GM21737 (cell line): ENCODE measurements around the gene FNDC8.
"Not testable (repeated sequence)": the region's sequence is repeated elsewhere in the genome, so short reads cannot be mapped to it uniquely, and the experiment has no call there.

Experiments
- ATAC-seq: cut with Tn5 transposase; IDR thresholded peaks from one replicate; pipeline ENCODE4 v1.9.1; 2021; ENCODE audit warnings: mild to moderate bottlenecking, moderate library complexity; ENCODE audit not compliant: unreplicated experiment

FNDC8 gene

DNA sequence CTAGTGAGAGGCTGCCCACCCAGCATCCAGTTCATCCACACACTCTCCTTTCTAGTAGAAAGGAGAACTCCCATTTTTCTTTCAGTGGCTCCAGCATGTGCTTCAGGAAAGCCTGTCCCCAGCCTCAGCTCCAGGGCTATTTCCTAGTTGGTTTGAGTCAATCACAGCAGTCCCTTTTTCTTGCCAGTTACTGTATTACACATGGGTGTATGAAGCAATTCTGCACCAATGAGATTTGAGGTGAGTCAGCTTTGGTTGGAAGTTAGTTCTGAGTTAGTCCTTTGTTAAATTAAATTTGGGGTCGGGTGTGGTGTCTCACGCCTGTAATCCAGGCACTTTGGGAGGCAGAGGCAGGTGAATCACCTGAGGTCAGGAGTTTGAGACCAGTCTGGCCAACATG lies 26.5 kb upstream of the FNDC8 start:
- no peak for ATAC-seq

DNA sequence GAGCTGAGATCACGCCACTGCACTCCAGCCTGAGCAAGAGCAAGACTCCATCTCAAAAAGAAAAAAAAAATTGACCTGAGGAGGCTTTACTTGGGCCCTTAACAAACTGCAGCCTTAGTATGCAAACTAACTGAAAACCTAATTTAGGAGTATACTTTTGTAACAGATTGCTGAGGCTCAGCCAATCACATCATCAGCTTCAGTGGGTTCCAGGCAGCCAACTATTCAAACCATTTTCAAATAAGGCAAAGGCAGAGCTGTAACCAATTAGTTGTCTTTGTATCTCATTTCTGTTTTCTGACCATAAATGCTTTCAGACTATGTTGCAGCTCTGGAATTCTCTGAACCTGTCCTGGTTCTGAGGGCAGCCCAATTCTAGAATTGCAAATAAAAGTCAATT lies 25.7 kb upstream of the FNDC8 start:
- no peak for ATAC-seq

DNA sequence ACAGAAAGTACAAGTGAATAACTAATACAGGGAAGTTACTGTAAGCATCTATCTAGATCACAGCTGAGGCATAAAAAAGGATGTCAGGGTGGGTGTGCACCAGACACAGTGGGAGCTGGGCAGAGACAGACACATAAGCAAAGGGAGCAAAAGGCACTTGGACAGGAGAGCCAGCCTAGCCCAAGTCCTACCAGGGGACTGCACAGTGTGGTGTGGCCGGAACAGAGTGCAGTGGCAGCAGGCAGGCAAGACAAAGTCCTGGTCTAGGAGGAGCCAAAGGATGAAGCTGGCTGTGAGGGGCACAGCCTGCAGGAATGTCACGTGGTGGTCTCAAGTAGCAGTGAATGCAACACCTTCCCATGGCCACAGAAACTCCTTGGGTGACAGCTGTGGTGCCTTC lies 23.6 kb upstream of the FNDC8 start:
- ATAC-seq: no peak

DNA sequence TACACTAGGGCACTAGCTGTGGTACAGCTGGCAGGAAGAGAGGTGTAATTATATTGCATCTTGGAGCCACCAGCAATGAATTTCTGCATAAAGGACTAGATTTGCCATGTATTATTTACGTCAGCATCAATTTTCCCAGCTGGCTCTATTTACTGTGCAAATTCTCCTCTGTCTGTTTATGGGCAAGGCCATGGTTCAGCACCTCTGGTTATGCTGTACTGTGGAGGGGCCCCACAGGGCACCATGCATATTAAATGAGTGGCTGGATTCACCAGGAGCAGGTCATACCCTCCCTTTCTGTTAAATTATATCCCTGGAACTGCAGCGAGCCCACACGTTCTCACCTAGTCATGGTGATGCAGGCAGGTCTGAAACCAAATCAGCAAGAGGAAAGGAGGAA lies 21.5 kb upstream of the FNDC8 start:
- no peak for ATAC-seq

DNA sequence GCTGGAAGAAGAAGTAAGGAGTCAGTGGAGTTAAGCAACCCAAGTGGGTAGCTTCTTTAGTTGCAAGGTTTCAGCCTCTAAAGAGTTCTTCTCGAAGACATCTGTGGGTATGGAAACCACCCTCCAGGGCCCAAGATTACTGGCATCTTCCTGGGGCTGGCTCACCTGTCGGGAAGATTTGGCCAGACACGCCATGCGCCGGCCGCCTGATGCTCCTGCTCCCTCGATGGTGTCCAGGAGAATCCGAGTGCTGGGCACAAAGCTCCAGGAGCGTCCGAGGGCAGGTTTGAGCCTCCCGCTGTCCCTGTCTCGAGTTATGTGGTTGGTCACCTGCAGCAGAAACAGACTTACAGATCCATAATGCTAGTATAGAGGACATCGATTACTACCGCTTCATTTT lies 20.4 kb upstream of the FNDC8 start:
- no peak for ATAC-seq

DNA sequence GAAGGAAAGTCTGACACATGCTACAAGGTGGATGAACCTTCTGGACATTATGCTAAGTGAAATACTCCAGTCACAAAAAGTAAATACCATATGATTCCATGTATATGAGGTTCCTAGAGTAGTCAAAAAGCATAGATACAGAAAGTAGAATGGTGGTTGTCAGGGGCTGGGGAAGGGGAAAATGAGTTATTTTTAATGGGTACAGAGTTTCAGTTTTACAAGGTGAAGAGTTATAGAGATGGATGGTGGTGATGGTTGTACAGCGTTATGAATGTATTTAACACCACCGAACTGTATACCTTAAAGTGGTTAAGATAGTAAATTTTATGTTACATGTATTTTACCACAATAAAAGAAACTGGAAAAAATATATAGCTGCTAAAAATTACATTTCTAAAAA lies 19.7 kb upstream of the FNDC8 start:
- ATAC-seq: no peak

DNA sequence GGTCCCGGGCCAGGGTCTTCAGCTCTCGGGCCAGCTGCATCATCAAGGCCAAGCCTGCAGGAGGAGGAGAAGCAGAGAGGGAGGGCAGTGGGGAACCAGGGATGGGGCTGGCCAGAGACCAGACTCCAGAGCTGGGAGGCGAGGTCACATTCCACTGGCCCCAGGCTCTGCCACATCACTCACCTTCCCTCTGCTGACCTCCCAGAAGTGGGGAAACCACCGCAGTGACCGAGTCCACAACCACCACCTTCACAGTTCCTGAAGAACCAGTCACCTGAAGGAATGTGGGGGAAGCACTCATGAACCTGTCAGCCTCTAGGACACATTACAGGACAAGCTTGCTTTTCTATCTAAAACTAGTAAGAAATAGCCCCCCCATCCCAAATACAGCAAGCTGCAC lies 18.1 kb upstream of the FNDC8 start:
- no peak for ATAC-seq

DNA sequence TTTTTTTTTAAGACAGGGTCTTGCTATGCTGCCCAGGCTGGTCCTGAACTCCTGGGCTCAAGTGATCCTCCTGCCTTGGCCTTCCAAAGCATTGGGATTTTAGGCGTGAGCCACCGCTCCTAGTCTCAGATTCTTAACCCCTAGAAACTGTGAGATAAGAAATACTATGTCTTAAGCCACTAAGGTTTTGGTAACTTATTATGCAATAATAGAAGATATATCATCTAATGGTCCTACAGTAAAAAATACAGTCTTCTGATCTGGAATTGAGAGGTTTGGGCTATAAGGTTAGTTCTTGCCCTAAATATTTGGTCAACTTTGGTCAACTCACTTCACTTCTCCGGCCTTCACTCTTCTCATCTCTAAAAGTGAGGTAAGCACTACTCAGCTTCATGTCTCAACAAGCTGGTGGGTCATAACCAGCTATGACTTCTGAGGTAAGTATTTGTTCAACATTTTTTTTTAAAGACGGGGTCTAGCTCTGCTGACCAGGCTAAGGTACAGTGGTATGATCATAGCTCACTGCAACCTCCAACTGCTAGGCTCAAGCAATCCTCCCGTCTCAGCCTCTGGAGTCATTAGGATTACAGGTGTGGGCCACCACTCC lies 16.5 kb upstream of the FNDC8 start:
- no peak for ATAC-seq

DNA sequence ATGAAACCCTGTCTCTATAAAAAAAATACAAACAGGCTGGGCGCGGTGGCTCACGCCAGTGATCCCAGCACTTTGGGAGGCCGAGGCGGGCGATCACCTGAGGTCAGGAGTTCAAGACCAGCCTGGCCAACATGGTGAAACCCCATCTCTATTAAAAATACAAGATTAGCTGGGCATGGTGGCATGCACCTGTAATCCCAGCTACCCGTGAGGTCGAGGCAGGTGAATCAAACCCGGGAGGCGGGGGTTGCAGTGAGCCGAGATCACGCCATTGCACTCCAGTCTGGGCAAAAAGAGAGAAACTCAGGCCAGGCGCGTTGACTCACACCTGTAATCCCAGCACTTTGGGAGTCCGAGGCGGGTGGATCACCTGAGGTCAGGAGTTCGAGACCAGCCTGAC lies 10.6 kb upstream of the FNDC8 start:
- ATAC-seq: not testable (repeated sequence)

DNA sequence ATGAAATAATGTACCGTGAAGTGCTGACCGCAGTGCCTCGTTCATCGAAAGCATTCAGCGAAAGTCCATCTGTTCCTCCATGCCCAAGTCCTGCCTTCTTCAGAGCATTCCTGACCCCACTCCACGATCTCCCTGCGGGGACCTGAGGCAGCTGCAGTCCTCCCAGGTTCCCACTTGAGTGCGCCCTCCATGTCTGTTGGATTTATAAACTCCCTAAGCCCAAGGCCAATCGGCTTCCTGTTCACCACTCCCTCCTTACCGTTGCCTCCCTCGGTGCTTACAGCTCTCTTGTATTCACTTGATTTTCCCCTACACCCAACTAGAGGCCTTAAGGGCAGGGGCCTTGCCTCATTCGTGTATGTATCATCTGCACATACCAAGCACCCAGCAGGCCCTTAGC lies 4.6 kb upstream of the FNDC8 start:
- ATAC-seq: no peak

DNA sequence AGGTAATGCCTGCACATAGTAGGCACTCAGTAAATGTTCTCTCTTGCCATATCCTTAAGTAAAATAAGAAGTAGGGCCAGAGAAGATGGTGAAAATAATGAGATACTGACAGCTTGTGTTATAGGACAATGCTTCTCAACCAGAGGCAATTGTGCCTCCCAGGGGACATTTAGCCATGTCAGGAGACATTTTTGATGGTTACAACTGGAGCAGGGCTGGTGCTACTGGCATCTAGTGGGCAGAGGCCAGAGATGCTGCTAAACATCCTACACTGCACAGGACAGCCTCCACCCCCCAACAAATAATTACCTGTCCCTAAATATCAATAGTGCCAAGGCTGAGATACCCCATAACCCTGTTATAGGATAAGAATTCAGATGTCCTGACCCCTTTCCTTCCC lies 3.4 kb upstream of the FNDC8 start:
- ATAC-seq: no peak

DNA sequence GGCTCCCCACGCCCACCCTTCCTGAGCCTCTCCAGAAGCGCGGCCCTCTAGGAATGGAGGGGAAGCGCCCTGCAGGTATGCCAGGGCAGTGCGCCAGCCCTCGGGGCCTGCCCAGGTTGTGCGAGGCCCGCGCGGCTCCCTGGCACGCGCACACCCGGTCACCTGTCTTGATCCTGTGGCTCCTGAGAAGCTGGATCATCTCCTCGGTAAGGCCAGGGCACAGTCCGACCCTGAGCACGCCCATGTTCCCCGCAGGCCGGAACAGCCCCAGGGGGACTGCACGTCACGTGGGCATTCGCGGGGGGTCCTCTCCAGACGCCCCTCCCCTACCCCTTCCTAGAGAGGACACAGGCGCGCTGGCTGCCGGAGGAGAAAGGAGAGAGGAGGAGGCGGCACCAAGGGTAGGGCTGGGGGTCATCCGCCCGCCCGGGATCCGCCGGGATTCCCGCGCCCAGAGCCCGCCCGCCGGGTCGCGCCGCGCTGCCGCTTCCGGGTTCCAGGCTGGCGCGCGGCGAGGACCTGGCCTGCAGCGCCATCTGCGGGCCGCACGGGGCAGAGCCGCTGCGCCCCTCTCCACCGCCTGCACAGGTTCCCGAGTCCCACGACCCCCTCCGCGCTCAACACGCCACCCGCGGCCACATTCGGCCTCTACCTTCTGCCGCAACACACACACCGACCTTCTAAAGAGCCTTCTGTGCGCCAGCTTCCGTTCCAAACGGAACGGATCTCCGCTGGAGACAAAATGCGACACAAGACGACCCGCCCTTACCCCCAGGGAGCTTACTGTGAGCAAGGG lies 1.8 kb upstream of the FNDC8 start, which contains the start of gene RAD51D:
Gene RAD51D (minus strand): TSS at position 491 of the 796 bp plus-strand sequence. CDS start 247 bp downstream, at position 244.
- ATAC-seq: peak; percentile 83

DNA sequence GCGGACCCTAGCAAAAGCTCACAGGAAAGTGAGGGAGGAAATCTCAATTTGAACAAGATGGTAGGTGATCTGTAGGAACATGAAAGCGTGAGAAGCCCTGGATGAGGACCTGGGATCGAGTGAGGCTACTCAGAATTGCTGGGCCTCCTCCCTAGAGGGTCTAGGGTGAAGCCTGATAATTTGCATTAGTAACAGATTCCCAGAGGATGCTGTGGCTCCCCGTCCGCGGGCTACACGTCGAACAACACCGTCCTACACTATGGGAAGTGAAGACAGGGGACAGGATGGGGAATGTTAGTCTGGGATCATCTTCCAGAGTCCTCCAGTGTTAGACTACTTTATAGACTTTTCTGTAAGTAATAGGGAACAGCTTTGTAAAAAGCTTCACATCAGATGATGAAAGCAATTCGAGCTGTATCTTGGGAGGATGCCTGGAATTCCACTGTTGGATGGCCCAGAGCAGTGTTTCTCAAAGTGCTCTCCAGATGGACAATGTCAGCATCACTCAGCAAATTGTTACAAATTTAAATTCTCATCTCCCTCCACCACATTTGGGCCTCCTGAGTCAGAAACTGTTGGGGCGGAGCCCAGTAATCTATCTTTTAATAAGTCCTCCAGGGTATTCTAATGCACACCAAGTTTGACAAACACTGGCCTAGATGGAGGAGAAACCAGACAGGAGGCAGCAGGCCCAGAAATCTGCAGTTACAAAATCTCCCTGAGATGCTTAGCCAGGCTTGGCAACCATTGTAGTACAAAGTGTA lies 6.5 kb downstream of the FNDC8 start:
- no peak for ATAC-seq

DNA sequence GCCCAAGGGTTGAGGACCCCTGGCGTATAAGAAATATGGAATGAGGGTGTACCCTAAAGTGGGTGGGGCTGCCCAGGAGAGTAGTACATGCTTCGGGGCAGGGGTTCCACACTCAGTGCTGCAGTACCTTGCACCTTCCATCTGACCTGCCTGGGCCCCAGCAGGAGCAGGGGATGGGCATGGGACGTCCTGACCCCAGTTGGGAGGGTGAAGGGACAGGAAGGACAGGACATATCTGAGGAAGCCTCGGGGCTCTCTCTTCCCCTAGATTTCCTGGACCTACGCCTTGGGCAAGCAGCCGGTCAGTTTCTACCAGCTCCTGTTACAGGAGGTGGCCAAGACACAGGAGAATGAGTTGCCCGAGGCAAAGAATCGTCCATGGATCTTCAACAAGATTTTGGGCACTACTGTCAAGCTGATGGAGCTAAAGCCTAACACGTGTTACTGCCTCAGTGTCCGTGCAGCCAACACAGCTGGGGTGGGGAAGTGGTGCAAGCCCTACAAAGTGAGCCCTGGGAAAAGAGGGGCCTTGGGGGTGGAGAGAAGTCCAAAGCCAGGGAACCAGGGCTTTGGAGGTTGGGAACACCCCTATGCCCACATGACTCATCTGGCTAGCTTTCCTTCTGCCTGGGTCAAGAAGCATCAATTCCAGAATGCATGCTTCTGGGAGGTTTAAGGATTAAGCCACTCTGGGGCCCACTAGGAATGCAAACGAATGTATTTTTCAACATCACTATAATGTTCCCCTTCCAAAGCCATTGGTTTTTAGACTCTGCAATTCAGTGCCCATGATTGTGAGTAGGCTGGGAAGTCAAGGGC lies 7.9 kb downstream of the FNDC8 start:
- ATAC-seq: no peak

DNA sequence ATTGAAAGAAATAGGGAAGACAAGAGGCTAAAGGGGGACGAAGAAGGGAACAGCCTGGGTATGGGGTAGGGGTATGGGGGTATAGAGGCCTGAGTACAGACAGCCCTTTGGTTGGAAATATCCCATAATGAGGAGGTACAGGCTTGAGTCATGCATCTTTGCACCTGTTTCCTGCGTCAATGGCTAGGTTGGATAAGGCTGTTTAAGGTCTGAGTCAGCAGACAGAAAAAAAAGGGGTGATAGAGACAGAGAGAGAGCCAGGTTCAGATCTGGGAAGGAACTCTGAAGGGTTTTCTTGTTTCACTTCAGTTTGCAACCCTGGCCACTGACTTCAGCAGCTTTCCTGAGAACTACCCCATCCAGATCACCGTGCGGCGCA lies 8.5 kb downstream of the FNDC8 start:
- no peak for ATAC-seq

DNA sequence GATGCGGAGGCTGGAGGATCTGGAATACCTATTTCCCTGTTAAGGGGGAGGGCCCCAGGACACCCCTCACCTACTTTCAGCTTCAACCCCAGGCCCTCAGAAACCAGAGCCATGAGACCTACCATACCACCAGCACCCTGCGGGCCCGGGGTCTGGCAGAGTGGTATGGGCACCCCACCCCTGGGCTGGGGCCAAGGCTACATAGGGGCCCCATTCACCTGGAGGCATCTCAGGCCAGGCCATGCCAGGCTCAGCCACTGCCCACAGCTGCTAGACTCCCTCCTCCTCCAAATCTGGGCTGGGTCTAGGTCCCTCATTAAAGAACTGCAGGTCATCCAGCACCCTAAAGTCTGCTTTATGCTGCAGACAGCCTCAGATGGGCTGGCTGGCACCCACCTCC lies 9.0 kb downstream of the FNDC8 start:
- ATAC-seq: no peak

DNA sequence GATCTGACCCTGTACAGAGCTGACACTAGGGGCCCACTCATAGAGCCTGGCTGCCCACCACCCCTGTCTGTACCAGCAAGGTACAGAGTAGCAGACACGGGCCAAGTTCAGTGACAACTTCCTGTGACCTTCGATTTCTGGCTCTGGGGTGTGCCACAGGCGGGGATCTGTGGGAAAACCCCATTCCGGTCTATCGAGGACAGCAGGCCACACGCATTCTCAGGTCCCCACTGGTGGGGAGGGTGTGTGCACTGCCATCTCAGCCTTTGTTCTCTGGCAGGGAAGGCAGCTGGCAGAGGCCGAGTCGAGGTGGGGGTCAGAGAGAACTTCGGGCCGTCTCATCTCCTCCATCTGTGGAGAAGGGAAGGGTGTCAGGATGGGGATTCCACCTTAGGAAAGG lies 10.7 kb downstream of the FNDC8 start:
- ATAC-seq: no peak

DNA sequence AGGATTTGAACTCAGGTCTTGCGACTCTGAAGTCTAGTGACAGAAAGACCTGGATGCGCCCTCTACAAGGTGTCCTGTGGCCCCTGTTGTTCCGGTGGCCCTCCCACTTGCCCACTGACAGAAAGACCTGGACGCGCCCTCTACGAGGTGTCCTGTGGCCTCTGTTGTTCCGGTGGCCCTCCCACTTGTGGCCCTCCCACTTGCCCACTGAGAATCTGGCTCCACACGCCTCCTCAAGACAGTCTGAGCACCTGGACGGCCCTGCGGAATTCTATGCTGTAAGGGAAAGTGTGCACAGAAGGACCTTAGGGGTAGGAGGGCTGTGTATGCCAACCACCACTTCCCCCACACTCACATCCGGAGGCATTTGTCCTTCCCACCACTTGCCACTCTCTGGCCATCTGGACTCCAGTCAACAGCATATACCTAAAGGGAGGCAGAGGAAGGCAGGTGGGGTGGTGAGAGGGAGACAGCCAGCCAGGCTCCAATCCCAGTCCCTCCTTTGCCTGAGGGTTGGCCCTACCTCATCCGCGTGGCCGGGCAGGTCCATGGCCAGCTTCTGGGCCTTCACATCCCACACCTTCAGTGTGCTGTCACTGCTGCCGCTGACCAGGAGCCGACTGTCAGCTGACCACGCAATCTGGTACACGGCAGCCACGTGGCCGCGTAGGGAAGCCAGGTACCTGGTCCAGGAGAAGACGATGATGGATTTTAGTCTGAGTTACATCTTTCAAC lies 11.6 kb downstream of the FNDC8 start:
- ATAC-seq: no peak

DNA sequence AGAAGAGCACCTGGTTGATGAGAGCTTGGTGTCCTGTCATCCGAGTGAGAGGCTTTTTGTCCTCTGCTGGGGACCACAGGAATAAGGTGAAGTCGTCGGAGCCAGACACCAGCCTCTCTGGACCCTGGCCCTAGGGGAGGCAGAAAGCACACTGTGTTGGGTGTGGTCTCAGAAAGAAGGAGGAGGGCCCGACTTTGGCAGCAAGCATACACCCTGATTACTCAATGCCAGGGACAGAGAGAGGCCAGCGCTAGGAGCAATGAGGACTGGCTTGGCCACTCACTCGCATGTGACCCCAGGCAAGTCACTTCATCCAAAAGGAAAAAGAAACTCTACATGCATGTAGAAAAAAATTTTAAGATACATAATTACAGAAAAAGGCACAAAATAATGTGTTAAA lies 13.9 kb downstream of the FNDC8 start:
- no peak for ATAC-seq

DNA sequence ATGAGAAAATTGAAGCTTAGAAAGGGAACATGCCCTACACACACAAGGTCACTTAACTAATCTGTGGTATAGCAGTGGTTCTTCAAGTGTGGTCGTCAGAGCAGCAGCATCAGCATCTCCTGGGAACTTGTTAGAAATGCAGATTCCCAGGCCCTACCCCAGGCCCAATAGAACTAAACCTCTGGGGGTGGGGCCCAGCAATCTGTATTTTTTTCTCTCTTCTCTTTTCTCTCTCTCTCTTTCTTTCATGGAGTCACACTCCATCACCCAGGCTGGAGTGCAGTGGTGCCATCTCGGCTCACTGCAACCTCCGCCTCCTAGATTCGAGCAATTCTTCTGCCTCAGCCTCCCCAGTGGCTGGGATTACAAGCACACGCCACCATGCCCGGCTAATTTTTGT lies 16.8 kb downstream of the FNDC8 start:
- no peak for ATAC-seq
